ENCODE measurements around the gene ZNF141.
"Not testable (repeated sequence)": the region's sequence is repeated elsewhere in the genome, so short reads cannot be mapped to it uniquely, and the experiment has no call there.

Gene ZNF141

GRCh38 chr4:337143-337931, at the start of gene ZNF141:
Gene ZNF141, plus strand, starts transcription at chr4:337814. Its CDS starts 170 bp downstream, at chr4:337984.
- Histone ChIP-seq H3K4me3 (ENCODE audit: low read depth in 1 of 5, low read length in 5 of 5) (peak within 1 kb of the TSS; percentile 91 to 98 (median 96)), H3K27me3 (ENCODE audit: control insufficient read depth in 5 of 5, insufficient read depth in 4 of 5, low read length in 5 of 5) (peaks cover 0 to 2% (median 0%) of the 10 kb centered on the region in 5 donors), H3K27ac (ENCODE audit: low read depth, low read length) (peak within 1 kb of the TSS; percentile 94), H3K36me3 (ENCODE audit: control insufficient read depth in 5 of 5, insufficient read depth in 5 of 5, low read length in 5 of 5) (peaks cover 0 to 4% (median 0%) of the 10 kb centered on the region in 5 donors), H3K9ac (ENCODE audit: low read length in 5 of 5) (peak within 1 kb of the TSS; percentile 56 to 93 (median 88)), H3K9me3 (ENCODE audit: control insufficient read depth in 5 of 5, low read length in 5 of 5) (peaks cover 0 to 9% (median 0%) of the 10 kb centered on the region in 5 donors), H3K4me1 (ENCODE audit: control insufficient read depth in 5 of 5, insufficient read depth in 5 of 5, low read length in 5 of 5) (peaks cover 5 to 31% (median 23%) of the 10 kb centered on the region in 5 donors)

- H3K9me3 ChIP-seq (ENCODE audit: control insufficient read depth in 5 of 5, low read length in 5 of 5): peaks cover 13 to 48% (median 32%) of the 10 kb centered on the region in 5 donors
- no peaks in the 10 kb centered on the region for H3K27me3 ChIP-seq (ENCODE audit: control insufficient read depth in 5 of 5, insufficient read depth in 4 of 5, low read length in 5 of 5)
- no peaks in the 10 kb centered on the region for H3K36me3 ChIP-seq (ENCODE audit: control insufficient read depth in 5 of 5, insufficient read depth in 5 of 5, low read length in 5 of 5)
- no peak overlapping the region for H3K9ac ChIP-seq (ENCODE audit: low read length in 5 of 5)
- H3K27ac ChIP-seq (ENCODE audit: low read depth, low read length): no peak overlapping the region
- H3K4me1 ChIP-seq (ENCODE audit: control insufficient read depth in 5 of 5, insufficient read depth in 5 of 5, low read length in 5 of 5): no peaks in the 10 kb centered on the region
- H3K4me3 ChIP-seq (ENCODE audit: low read depth in 1 of 5, low read length in 5 of 5): no peak overlapping the region
These were observed 48.7 kb upstream of the ZNF141 start for GRCh38 chr4:288891-289290.

DNA sequence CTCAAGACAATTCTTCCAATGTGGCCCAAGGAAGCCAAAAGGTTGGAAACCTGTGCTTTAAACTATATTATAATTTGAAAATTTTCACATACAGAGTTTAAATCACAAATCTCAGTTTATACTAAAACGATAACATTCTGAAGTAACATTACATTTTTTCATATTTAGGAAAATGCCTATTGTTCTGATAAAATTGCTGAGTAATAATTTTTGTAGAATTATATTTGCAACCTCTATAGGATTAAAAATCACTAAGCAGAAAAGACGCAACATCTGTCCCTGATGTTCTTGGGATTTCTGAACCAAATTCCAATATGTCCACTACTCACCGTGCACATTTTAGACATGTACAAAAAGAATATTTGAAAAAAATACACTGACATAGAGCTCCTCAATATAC, 42.9 kb upstream of the ZNF141 start:
- Histone ChIP-seq H3K4me1 (ENCODE audit: control insufficient read depth in 5 of 5, insufficient read depth in 5 of 5, low read length in 5 of 5) (no peaks in the 10 kb centered on the region), H3K4me3 (ENCODE audit: low read depth in 1 of 5, low read length in 5 of 5) (no peak overlapping the region), H3K27ac (ENCODE audit: low read depth, low read length) (no peak overlapping the region), H3K9me3 (ENCODE audit: control insufficient read depth in 5 of 5, low read length in 5 of 5) (peaks cover 7 to 39% (median 19%) of the 10 kb centered on the region in 5 donors), H3K27me3 (ENCODE audit: control insufficient read depth in 5 of 5, insufficient read depth in 4 of 5, low read length in 5 of 5) (no peaks in the 10 kb centered on the region), H3K9ac (ENCODE audit: low read length in 5 of 5) (no peak overlapping the region), H3K36me3 (ENCODE audit: control insufficient read depth in 5 of 5, insufficient read depth in 5 of 5, low read length in 5 of 5) (no peaks in the 10 kb centered on the region)

- Histone ChIP-seq H3K4me1 (ENCODE audit: control insufficient read depth in 5 of 5, insufficient read depth in 5 of 5, low read length in 5 of 5) (peaks cover 0 to 3% (median 0%) of the 10 kb centered on the region in 5 donors), H3K36me3 (ENCODE audit: control insufficient read depth in 5 of 5, insufficient read depth in 5 of 5, low read length in 5 of 5) (no peaks in the 10 kb centered on the region), H3K9me3 (ENCODE audit: control insufficient read depth in 5 of 5, low read length in 5 of 5) (peaks cover 11 to 41% (median 39%) of the 10 kb centered on the region in 5 donors), H3K4me3 (ENCODE audit: low read depth in 1 of 5, low read length in 5 of 5) (no peak overlapping the region), H3K9ac (ENCODE audit: low read length in 5 of 5) (no peak overlapping the region), H3K27ac (ENCODE audit: low read depth, low read length) (no peak overlapping the region), H3K27me3 (ENCODE audit: control insufficient read depth in 5 of 5, insufficient read depth in 4 of 5, low read length in 5 of 5) (peaks cover 0 to 13% (median 7%) of the 10 kb centered on the region in 5 donors)
These were observed 35.2 kb upstream of the ZNF141 start for GRCh38 chr4:302381-302780.

DNA sequence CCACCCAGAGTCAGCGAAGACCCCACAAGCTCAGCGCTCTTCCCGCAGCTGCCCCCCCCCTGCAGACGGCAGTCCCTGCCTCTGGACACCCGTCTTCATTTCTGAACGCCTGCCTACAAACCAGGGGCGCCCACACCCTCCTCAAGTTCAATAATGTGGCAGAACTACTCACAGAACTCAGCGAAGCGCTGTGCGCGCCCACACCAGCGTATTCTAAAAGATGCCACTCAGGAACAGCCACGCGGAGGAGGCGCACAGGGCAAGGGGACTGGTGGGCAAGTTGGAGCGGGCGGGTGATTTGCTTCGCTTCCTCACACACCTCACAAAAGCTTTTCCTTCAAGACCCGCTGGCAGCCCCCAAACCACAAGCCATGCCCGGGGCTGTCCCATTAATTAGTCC, 33.1 kb upstream of the ZNF141 start:
- not testable (repeated sequence) for H3K36me3 ChIP-seq (ENCODE audit: control insufficient read depth in 5 of 5, insufficient read depth in 5 of 5, low read length in 5 of 5); H3K9ac ChIP-seq (ENCODE audit: low read length in 5 of 5); H3K27ac ChIP-seq (ENCODE audit: low read depth, low read length); H3K4me1 ChIP-seq (ENCODE audit: control insufficient read depth in 5 of 5, insufficient read depth in 5 of 5, low read length in 5 of 5)
- H3K4me3 ChIP-seq (ENCODE audit: low read depth in 1 of 5, low read length in 5 of 5): peak overlapping the region in 3 of 5 donors; percentile 50 to 60 (median 55)
- H3K27me3 ChIP-seq (ENCODE audit: control insufficient read depth in 5 of 5, insufficient read depth in 4 of 5, low read length in 5 of 5): peaks cover 0 to 13% (median 7%) of the 10 kb centered on the region in 5 donors
- H3K9me3 ChIP-seq (ENCODE audit: control insufficient read depth in 5 of 5, low read length in 5 of 5): peaks cover 7 to 39% (median 30%) of the 10 kb centered on the region in 5 donors

DNA sequence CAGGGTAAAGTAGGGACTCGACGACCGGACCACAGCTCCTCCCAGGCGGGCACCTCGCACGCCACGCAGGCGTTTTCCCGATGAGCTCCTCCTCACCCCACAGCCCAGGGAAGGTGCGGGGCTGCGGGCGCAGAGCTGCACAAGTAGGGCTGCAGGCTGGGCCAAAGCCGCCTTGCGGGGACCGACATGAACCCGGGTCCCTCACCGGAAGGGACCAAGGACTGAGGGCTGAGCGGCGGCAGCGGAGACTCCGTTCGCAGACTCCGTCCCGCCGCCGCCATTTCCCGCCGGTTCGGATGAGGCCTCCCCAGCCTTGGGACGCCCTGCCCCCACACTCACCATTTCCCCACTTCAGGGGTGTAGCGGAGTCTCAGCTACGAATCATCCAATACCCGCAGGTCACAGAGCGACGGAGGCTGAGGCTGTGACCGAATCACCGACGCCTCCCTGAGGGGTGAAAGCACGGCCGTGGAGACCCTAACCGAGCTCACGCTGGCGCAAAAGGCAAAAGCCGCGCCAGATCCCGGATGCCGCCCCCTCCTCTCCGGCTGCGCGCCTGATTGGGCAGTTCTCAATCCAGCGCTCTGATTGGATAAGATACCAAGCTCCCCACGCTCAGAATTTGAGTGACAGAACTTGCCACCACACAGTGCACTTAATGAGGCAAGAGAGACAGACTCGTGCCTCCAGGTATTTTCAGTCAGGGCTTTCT, 32.5 kb upstream of the ZNF141 start, which contains the start of gene ZNF732:
ZNF732 (minus strand) TSS at position 506 of the 712 bp plus-strand sequence; CDS start at position 342, 164 bp downstream.
- no peak within 1 kb of the TSS for H3K27ac ChIP-seq (ENCODE audit: low read depth, low read length)
- peaks cover 0 to 13% (median 7%) of the 10 kb centered on the region in 5 donors for H3K27me3 ChIP-seq (ENCODE audit: control insufficient read depth in 5 of 5, insufficient read depth in 4 of 5, low read length in 5 of 5)
- peak within 1 kb of the TSS in 4 of 5 donors; percentile 50 to 60 (median 53) for H3K4me3 ChIP-seq (ENCODE audit: low read depth in 1 of 5, low read length in 5 of 5)
- no peaks in the 10 kb centered on the region for H3K36me3 ChIP-seq (ENCODE audit: control insufficient read depth in 5 of 5, insufficient read depth in 5 of 5, low read length in 5 of 5)
- peaks cover 0 to 3% (median 0%) of the 10 kb centered on the region in 5 donors for H3K4me1 ChIP-seq (ENCODE audit: control insufficient read depth in 5 of 5, insufficient read depth in 5 of 5, low read length in 5 of 5)
- peaks cover 7 to 39% (median 30%) of the 10 kb centered on the region in 5 donors for H3K9me3 ChIP-seq (ENCODE audit: control insufficient read depth in 5 of 5, low read length in 5 of 5)
- H3K9ac ChIP-seq (ENCODE audit: low read length in 5 of 5): no peak within 1 kb of the TSS

GRCh38 chr4:306551-306961, 31.1 kb upstream of the ZNF141 start:
- Histone ChIP-seq H3K9ac (ENCODE audit: low read length in 5 of 5) (no peak overlapping the region), H3K27me3 (ENCODE audit: control insufficient read depth in 5 of 5, insufficient read depth in 4 of 5, low read length in 5 of 5) (peaks cover 0 to 13% (median 7%) of the 10 kb centered on the region in 5 donors), H3K4me3 (ENCODE audit: low read depth in 1 of 5, low read length in 5 of 5) (no peak overlapping the region), H3K27ac (ENCODE audit: low read depth, low read length) (no peak overlapping the region), H3K9me3 (ENCODE audit: control insufficient read depth in 5 of 5, low read length in 5 of 5) (peaks cover 7 to 38% (median 36%) of the 10 kb centered on the region in 5 donors), H3K4me1 (ENCODE audit: control insufficient read depth in 5 of 5, insufficient read depth in 5 of 5, low read length in 5 of 5) (peaks cover 0 to 3% (median 0%) of the 10 kb centered on the region in 5 donors), H3K36me3 (ENCODE audit: control insufficient read depth in 5 of 5, insufficient read depth in 5 of 5, low read length in 5 of 5) (no peaks in the 10 kb centered on the region)

GRCh38 chr4:309807-310206, 27.8 kb upstream of the ZNF141 start:
- Histone ChIP-seq H3K9ac (ENCODE audit: low read length in 5 of 5) (no peak overlapping the region), H3K27ac (ENCODE audit: low read depth, low read length) (no peak overlapping the region), H3K9me3 (ENCODE audit: control insufficient read depth in 5 of 5, low read length in 5 of 5) (peaks cover 7 to 33% (median 20%) of the 10 kb centered on the region in 5 donors), H3K36me3 (ENCODE audit: control insufficient read depth in 5 of 5, insufficient read depth in 5 of 5, low read length in 5 of 5) (no peaks in the 10 kb centered on the region), H3K4me1 (ENCODE audit: control insufficient read depth in 5 of 5, insufficient read depth in 5 of 5, low read length in 5 of 5) (peaks cover 0 to 2% (median 0%) of the 10 kb centered on the region in 5 donors), H3K4me3 (ENCODE audit: low read depth in 1 of 5, low read length in 5 of 5) (no peak overlapping the region), H3K27me3 (ENCODE audit: control insufficient read depth in 5 of 5, insufficient read depth in 4 of 5, low read length in 5 of 5) (peaks cover 0 to 7% (median 4%) of the 10 kb centered on the region in 5 donors)

DNA sequence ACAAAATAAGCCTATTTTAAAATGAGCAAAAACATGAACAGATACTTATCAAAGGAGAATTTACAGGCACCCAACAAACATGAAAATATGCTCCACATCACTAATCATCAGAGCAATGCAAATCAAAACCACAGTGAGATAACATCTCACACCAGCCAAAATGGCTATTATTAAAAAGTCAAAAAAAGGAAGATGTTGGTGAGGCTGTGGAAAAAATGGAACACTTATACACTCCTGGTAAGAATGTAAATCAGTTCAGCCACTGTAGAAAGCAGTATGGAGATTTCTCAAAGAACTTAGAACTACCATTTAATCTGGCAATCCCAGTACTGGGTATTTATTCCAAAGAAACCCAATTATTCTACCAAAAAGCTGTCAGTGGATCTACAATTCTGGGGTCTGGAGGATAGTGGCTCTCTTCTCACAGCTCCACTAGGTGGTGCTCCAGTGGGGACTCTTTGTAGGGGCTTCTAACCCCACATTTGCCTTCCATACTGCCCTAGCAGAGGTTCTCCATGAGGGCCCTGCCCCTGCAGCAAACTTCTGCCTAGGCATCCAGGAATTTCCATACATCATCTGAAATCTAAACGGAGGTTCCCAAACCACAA, 23.2 kb upstream of the ZNF141 start:
- Histone ChIP-seq H3K9ac (ENCODE audit: low read length in 5 of 5) (no peak overlapping the region), H3K36me3 (ENCODE audit: control insufficient read depth in 5 of 5, insufficient read depth in 5 of 5, low read length in 5 of 5) (no peaks in the 10 kb centered on the region), H3K27ac (ENCODE audit: low read depth, low read length) (no peak overlapping the region), H3K4me1 (ENCODE audit: control insufficient read depth in 5 of 5, insufficient read depth in 5 of 5, low read length in 5 of 5) (no peaks in the 10 kb centered on the region), H3K9me3 (ENCODE audit: control insufficient read depth in 5 of 5, low read length in 5 of 5) (peaks cover 0 to 28% (median 12%) of the 10 kb centered on the region in 5 donors), H3K4me3 (ENCODE audit: low read depth in 1 of 5, low read length in 5 of 5) (no peak overlapping the region), H3K27me3 (ENCODE audit: control insufficient read depth in 5 of 5, insufficient read depth in 4 of 5, low read length in 5 of 5) (no peaks in the 10 kb centered on the region)

Data from subcutaneous abdominal adipose tissue (tissue), 5 donors.